Upper lobe of left lung (tissue), 6 donors: Measurements from ENCODE around the gene EGFL8. TPM values are rescaled to one million over a fixed set of nuclear protein-coding genes. Genes with fewer than 3 reads are reported as not detected.

Experiments
- ATAC-seq, 2 donors: fragments of 200-7000 bp; cut with Tn5 transposase; one replicate each; pipeline ENCODE4 v1.9.1; 2022; ENCODE audit warnings: mild to moderate bottlenecking in 2 of 2, moderate library complexity in 2 of 2; ENCODE audit not compliant: low FRiP score in 2 of 2
- DNase-seq, 2 donors: peaks; one replicate each; pipeline ENCODE4 v3.0.0-alpha.2; 2019 to 2020
- H3K27ac ChIP-seq, 4 donors: fragments of 200-600 bp; sonication (generic); one replicate each; pipeline ENCODE4 v1.5.1; 2016 to 2019
- H3K27me3 ChIP-seq, 4 donors: fragments of 200-600 bp; sonication (generic); one replicate each; pipeline ENCODE4 v1.5.1; 2017 to 2019
- H3K36me3 ChIP-seq, 4 donors: fragments of 200-600 bp; sonication (generic); one replicate each; pipeline ENCODE4 v1.5.1; 2016 to 2019
- H3K4me1 ChIP-seq, 4 donors: fragments of 200-600 bp; sonication (generic); one replicate each; pipeline ENCODE4 v1.5.1; 2018 to 2019
- H3K4me3 ChIP-seq, 4 donors: fragments of 200-600 bp; sonication (generic); one replicate each; pipeline ENCODE4 v1.5.1; 2017 to 2019; ENCODE audit warnings: mild to moderate bottlenecking in 2 of 4, moderate library complexity in 1 of 4
- H3K9me3 ChIP-seq, 4 donors: fragments of 200-600 bp; sonication (generic); one replicate each; pipeline ENCODE4 v1.5.1; 2018 to 2019
- CTCF ChIP-seq, 6 experiments: fragments of 450-650 bp in 4 of 6; fragments of 200-600 bp in 2 of 6; sonication (generic) in 2 of 6; IDR thresholded peaks; one replicate each; pipeline ENCODE4 v1.5.1; 2016 to 2019; ENCODE audit warnings: antibody characterized with exemption in 6 of 6
- EP300 ChIP-seq, 4 donors: sonication (generic); formaldehyde crosslinking; IDR thresholded peaks; one replicate each; pipeline ENCODE4 v1.5.1; 2017; ENCODE audit warnings: antibody characterized with exemption in 4 of 4, control low read depth in 2 of 4
- POLR2A ChIP-seq, 4 donors: fragments of 450-650 bp; IDR thresholded peaks; one replicate each; pipeline ENCODE4 v1.5.1; 2016 to 2017; ENCODE audit warnings: antibody characterized with exemption in 4 of 4, mild to moderate bottlenecking in 2 of 4
- POLR2AphosphoS5 ChIP-seq, 2 donors: sonication (generic); formaldehyde crosslinking; IDR thresholded peaks; one replicate each; pipeline ENCODE4 v1.5.1; 2017; ENCODE audit warnings: antibody characterized with exemption in 2 of 2
- WGBS, 2 donors: methylation state at CpG; one replicate each; pipeline ENCODE4 v1.1.5; 2017 to 2018; 5-methylcytosine and 5-hydroxymethylcytosine counted together
- total RNA-seq, 6 donors: library from RNA; depleted of rRNA in 4 of 6; stranded (reverse); fragments of >200 nt in 4 of 6; gene quantifications; one replicate each; pipeline versions ENCODE4 v1.1.0 to v1.2.1, GENCODE V29; 2016 to 2021
- donor health status: DM: no; HTN: no; CAD: no; lungs with moderate emphysema.
- donor health status: DM: no; HTN: yes; CAD: no; lungs with severe emphysema.

Gene EGFL8
- total RNA-seq, 6 donors from 2014 or later = 6.1 to 37.7 (median 9.6) TPM

- H3K36me3 ChIP-seq = peaks cover 0 to 48% (median 32%) of the 10 kb centered on the region in 4 donors
- no peak for ATAC-seq
- H3K27me3 ChIP-seq = no peaks in the 10 kb centered on the region
- DNase-seq = no peak
- peaks cover 2 to 6% (median 6%) of the 10 kb centered on the region in 4 donors for H3K4me1 ChIP-seq
- H3K9me3 ChIP-seq = no peaks in the 10 kb centered on the region
- peak overlapping the region in 1 of 4 donors; percentile 7 for H3K27ac ChIP-seq
- 68 to 70% methylated on average over 3 to 6 of the region's 6 CpGs for WGBS, 2 donors
- no peak overlapping the region for H3K4me3 ChIP-seq
- TF ChIP-seq POLR2AphosphoS5 (IDR thresholded peaks at IDR 0.05) = no peak
Measured at GRCh38 chr6:32167761-32168262, 3.4 kb downstream of the EGFL8 start.

- no peak for ATAC-seq
- Histone ChIP-seq H3K4me1 (peaks cover 0 to 11% (median 7%) of the 10 kb centered on the region in 4 donors), H3K9me3 (no peaks in the 10 kb centered on the region), H3K27ac (peak overlapping the region in 1 of 4 donors; percentile 7), H3K36me3 (peaks cover 0 to 48% (median 32%) of the 10 kb centered on the region in 4 donors), H3K4me3 (no peak overlapping the region), H3K27me3 (no peaks in the 10 kb centered on the region)
- 77 to 87% methylated on average over 2 of the region's 2 CpGs for WGBS, 2 donors
- TF ChIP-seq POLR2AphosphoS5 (IDR thresholded peaks at IDR 0.05) (no peak), POLR2A (IDR thresholded peaks at IDR 0.05) (no peak), CTCF (IDR thresholded peaks at IDR 0.05) (no peak), EP300 (IDR thresholded peaks at IDR 0.05) (no peak)
- DNase-seq = no peak
Measured at GRCh38 chr6:32168350-32168749, 4.0 kb downstream of the EGFL8 start.

GRCh38 chr6:32168807-32169591 is 4.6 kb downstream of the EGFL8 start:
- peak overlapping the region in 1 of 4 donors; percentile 13 for H3K27ac ChIP-seq

GRCh38 chr6:32170294-32170693 is 5.9 kb downstream of the EGFL8 start:
- 92 to 93% methylated on average over 4 to 11 of the region's 11 CpGs for WGBS, 2 donors

More at GRCh38 chr6:32168807-32169591, 4.6 kb downstream of the EGFL8 start:
- Histone ChIP-seq H3K27me3 (no peaks in the 10 kb centered on the region), H3K4me3 (no peak overlapping the region), H3K36me3 (peaks cover 0 to 48% (median 32%) of the 10 kb centered on the region in 4 donors), H3K4me1 (peaks cover 0 to 18% (median 8%) of the 10 kb centered on the region in 4 donors), H3K9me3 (no peaks in the 10 kb centered on the region)
- no peak for TF ChIP-seq CTCF (IDR thresholded peaks at IDR 0.05)
- TF ChIP-seq EP300 (IDR thresholded peaks at IDR 0.05) = no peak
- TF ChIP-seq POLR2A (IDR thresholded peaks at IDR 0.05) = no peak
- TF ChIP-seq POLR2AphosphoS5 (IDR thresholded peaks at IDR 0.05) = no peak
- DNase-seq (no peak), ATAC-seq (peak in 1 of 2 donors; percentile 20)
- 89% methylated on average over 8 to 11 of the region's 11 CpGs for WGBS, 2 donors

More at GRCh38 chr6:32170294-32170693, 5.9 kb downstream of the EGFL8 start:
- ATAC-seq = no peak
- peaks cover 9 to 24% (median 15%) of the 10 kb centered on the region in 4 donors for H3K4me1 ChIP-seq
- no peaks in the 10 kb centered on the region for H3K27me3 ChIP-seq
- H3K4me3 ChIP-seq = no peak overlapping the region
- TF ChIP-seq POLR2AphosphoS5 (IDR thresholded peaks at IDR 0.05) (no peak), POLR2A (IDR thresholded peaks at IDR 0.05) (no peak), EP300 (IDR thresholded peaks at IDR 0.05) (no peak), CTCF (IDR thresholded peaks at IDR 0.05) (no peak)
- no peak overlapping the region for H3K27ac ChIP-seq
- no peak for DNase-seq
- H3K36me3 ChIP-seq = peaks cover 0 to 48% (median 32%) of the 10 kb centered on the region in 4 donors
- no peaks in the 10 kb centered on the region for H3K9me3 ChIP-seq
